H9 (cell line): ENCODE measurements around the gene MAP6. TPM values are rescaled to one million over a fixed set of nuclear protein-coding genes. Genes with fewer than 3 reads are reported as not detected.

ENCODE experiments used
- DNase-seq: peaks from one replicate; pipeline ENCODE4 v3.0.0-alpha.2; 2017
- H2AFZ ChIP-seq: one replicate; pipeline ENCODE4 v1.6.1; 2013; ENCODE audit warnings: mild to moderate bottlenecking, low read length, control low read depth, moderate library complexity
- H2AK5ac ChIP-seq: 2 replicates; pipeline ENCODE4 v1.6.1; 2013; ENCODE audit warnings: low read length, control low read depth, mixed read lengths; ENCODE audit not compliant: insufficient read length
- H2BK120ac ChIP-seq: one replicate; pipeline ENCODE4 v1.6.1; 2013; ENCODE audit warnings: low read depth, mild to moderate bottlenecking, low read length, control low read depth, inconsistent platforms; ENCODE audit not compliant: poor library complexity, severe bottlenecking
- H2BK12ac ChIP-seq: 2 replicates; pipeline ENCODE4 v1.6.1; 2013; ENCODE audit warnings: low read length, control low read depth, mixed read lengths, low read depth; ENCODE audit not compliant: insufficient read length
- H2BK15ac ChIP-seq: 2 replicates; pipeline ENCODE4 v1.6.1; 2013; ENCODE audit warnings: low read depth, low read length, control low read depth
- H2BK20ac ChIP-seq: one replicate; pipeline ENCODE4 v1.6.1; 2013; ENCODE audit warnings: low read depth, mild to moderate bottlenecking, low read length, control low read depth, inconsistent platforms; ENCODE audit not compliant: poor library complexity, severe bottlenecking
- H2BK5ac ChIP-seq: 2 replicates; pipeline ENCODE4 v1.6.1; 2013; ENCODE audit warnings: low read length, control low read depth, mixed read lengths; ENCODE audit not compliant: insufficient read length
- H3K14ac ChIP-seq: 2 replicates; pipeline ENCODE4 v1.6.1; 2013; ENCODE audit warnings: low read length, control low read depth; ENCODE audit not compliant: insufficient read depth
- H3K18ac ChIP-seq: 2 replicates; pipeline ENCODE4 v1.6.1; 2013; ENCODE audit warnings: low read depth, mild to moderate bottlenecking, mixed read lengths, low read length, control low read depth; ENCODE audit not compliant: insufficient read length
- H3K23ac ChIP-seq: 2 replicates; pipeline ENCODE4 v1.6.1; 2013; ENCODE audit warnings: low read length, control low read depth, mixed read lengths, low read depth; ENCODE audit not compliant: insufficient read length
- H3K23me2 ChIP-seq: 2 replicates; pipeline ENCODE4 v1.6.1; 2013; ENCODE audit warnings: low read depth, mild to moderate bottlenecking, mixed read lengths, low read length, control low read depth; ENCODE audit not compliant: insufficient read length, poor library complexity, severe bottlenecking
- H3K27ac ChIP-seq: 2 replicates; pipeline ENCODE4 v1.5.1; 2013; ENCODE audit warnings: low read length, control low read depth, mixed read lengths, low read depth; ENCODE audit not compliant: insufficient read length
- H3K27me3 ChIP-seq: 2 replicates; pipeline ENCODE4 v1.6.1; 2013; ENCODE audit warnings: low read length, control low read depth, inconsistent platforms; ENCODE audit not compliant: insufficient read depth
- H3K4ac ChIP-seq: 2 replicates; pipeline ENCODE4 v1.6.1; 2013; ENCODE audit warnings: low read depth, mild to moderate bottlenecking, control low read depth, inconsistent platforms, low read length, moderate library complexity
- H3K4me1 ChIP-seq: 2 replicates; pipeline ENCODE4 v1.6.1; 2013; ENCODE audit warnings: low read length, control low read depth, inconsistent platforms; ENCODE audit not compliant: insufficient read depth
- H3K4me2 ChIP-seq: 2 replicates; pipeline ENCODE4 v1.6.1; 2013; ENCODE audit warnings: low read length, control low read depth, mixed read lengths; ENCODE audit not compliant: insufficient read length, insufficient read depth
- H3K56ac ChIP-seq: 2 replicates; pipeline ENCODE4 v1.6.1; 2013; ENCODE audit warnings: low read depth, mild to moderate bottlenecking, mixed read lengths, low read length, control low read depth; ENCODE audit not compliant: insufficient read length
- H3K79me1 ChIP-seq: 2 replicates; pipeline ENCODE4 v1.6.1; 2013; ENCODE audit warnings: low read depth, mild to moderate bottlenecking, moderate library complexity, low read length, control low read depth, inconsistent platforms; ENCODE audit not compliant: insufficient read depth, poor library complexity, severe bottlenecking
- H3K79me2 ChIP-seq: 2 replicates; pipeline ENCODE4 v1.6.1; 2013; ENCODE audit warnings: low read length, control low read depth, inconsistent platforms; ENCODE audit not compliant: insufficient read depth
- H3K9ac ChIP-seq: 2 replicates; pipeline ENCODE4 v1.6.1; 2013; ENCODE audit warnings: low read length, control low read depth, mixed read lengths; ENCODE audit not compliant: insufficient read length; ENCODE audit errors: extremely low read depth
- H3K9me3 ChIP-seq: one replicate; pipeline ENCODE4 v1.6.1; 2013; ENCODE audit warnings: low read depth, low read length, inconsistent platforms; ENCODE audit not compliant: control insufficient read depth
- H3T11ph ChIP-seq: one replicate; pipeline ENCODE4 v1.6.1; 2013; ENCODE audit warnings: mild to moderate bottlenecking, low read length, control low read depth, inconsistent platforms
- H4K20me1 ChIP-seq: one replicate; pipeline ENCODE4 v1.6.1; 2013; ENCODE audit not compliant: control insufficient read depth, insufficient read length, insufficient read depth
- H4K5ac ChIP-seq: 2 replicates; pipeline ENCODE4 v1.6.1; 2013; ENCODE audit warnings: low read depth, mild to moderate bottlenecking, mixed read lengths, low read length, control low read depth; ENCODE audit not compliant: insufficient read length
- H4K8ac ChIP-seq: replicated peaks from 2 replicates; pipeline ENCODE4 v1.6.1; 2013; ENCODE audit warnings: low read length, control low read depth, mixed read lengths, low read depth; ENCODE audit not compliant: insufficient read length
- H4K91ac ChIP-seq: 2 replicates; pipeline ENCODE4 v1.6.1; 2013; ENCODE audit warnings: low read depth, mild to moderate bottlenecking, moderate library complexity, mixed read lengths, low read length, control low read depth; ENCODE audit not compliant: insufficient read length
- H3K27ac Mint-ChIP-seq, 3 experiments: 2 replicates in 2 of 3; 3 replicates in 1 of 3; pipeline ENCODE4 v1.8.0; 2020 to 2021; ENCODE audit warnings: mixed read lengths in 3 of 3, mild to moderate bottlenecking in 1 of 3, moderate library complexity in 1 of 3
- H3K27me3 Mint-ChIP-seq: 2 replicates; pipeline ENCODE4 v1.8.0; 2021; ENCODE audit warnings: low read depth, mild to moderate bottlenecking, moderate library complexity, mixed read lengths
- H3K36me3 Mint-ChIP-seq, 3 experiments: 2 replicates in 2 of 3; 3 replicates in 1 of 3; pipeline ENCODE4 v1.8.0; 2020 to 2021; ENCODE audit warnings: low read depth in 3 of 3, mixed read lengths in 3 of 3; ENCODE audit not compliant: insufficient read depth in 1 of 3
- H3K4me1 Mint-ChIP-seq, 2 experiments: 2 replicates each; pipeline ENCODE4 v1.8.0; 2020; ENCODE audit warnings: mixed read lengths in 2 of 2
- H3K4me3 Mint-ChIP-seq, 2 experiments: 2 replicates in 1 of 2; 3 replicates in 1 of 2; pipeline ENCODE4 v1.8.0; 2020 to 2021; ENCODE audit warnings: mild to moderate bottlenecking in 2 of 2, mixed read lengths in 2 of 2, moderate library complexity in 1 of 2
- H3K9me3 Mint-ChIP-seq, 2 experiments: 2 replicates in 1 of 2; 3 replicates in 1 of 2; pipeline ENCODE4 v1.8.0; 2020; ENCODE audit warnings: mild to moderate bottlenecking in 2 of 2, mixed read lengths in 2 of 2, moderate library complexity in 1 of 2
- WGBS: extraction: QIAGEN DNeasy Blood & Tissue Kit; methylation state at CpG from one replicate; pipeline ENCODE4 v1.1.7; 2013; ENCODE audit warnings: missing lambda C conversion rate, low lambda C conversion rate, mixed read lengths; ENCODE audit not compliant: insufficient read length; ENCODE audit errors: extremely low coverage; 5-methylcytosine and 5-hydroxymethylcytosine counted together
- total RNA-seq: library from RNA; stranded (reverse); gene quantifications from 2 replicates; pipeline ENCODE4 v1.2.1, GENCODE V29; 2021
- TF ChIP-seq, protein P1 (sequence below): fragments of 200-600 bp; sonication (generic); conservative IDR thresholded peaks from 3 replicates; pipeline ENCODE4 v1.8.0; 2021; ENCODE audit warnings: antibody characterized with exemption, mild to moderate bottlenecking

The MAP6 gene
- total RNA-seq, 1 experiment from 2014 or later, result 0.77 TPM

DNA sequence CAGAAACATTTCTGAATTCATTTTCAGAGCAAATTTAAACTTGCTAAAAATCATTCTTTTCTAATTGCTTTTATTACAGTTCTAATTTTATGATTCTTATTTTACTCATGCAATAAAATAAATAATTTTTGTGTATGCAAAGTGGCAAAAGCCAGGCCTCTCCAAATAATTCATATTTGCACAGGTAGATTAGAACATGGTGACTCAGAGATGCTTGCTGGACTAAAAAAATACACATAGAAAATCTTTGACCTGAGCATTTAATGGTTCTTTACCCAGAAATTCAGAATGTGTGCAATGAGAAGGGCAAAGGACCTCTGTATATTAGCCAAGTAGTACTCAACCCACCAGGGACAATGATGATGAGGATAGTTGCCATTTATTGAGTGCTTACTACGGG is 15.3 kb downstream of the MAP6 start:
- H3K23ac ChIP-seq, result no peak overlapping the region
- no peak overlapping the region for H3K9ac ChIP-seq
- no peaks in the 10 kb centered on the region for H3K23me2 ChIP-seq
- no peaks in the 10 kb centered on the region for H3K79me2 ChIP-seq
- H3T11ph ChIP-seq, result no peak overlapping the region
- H3K4ac ChIP-seq, result no peak overlapping the region
- TF ChIP-seq, protein P1, sequence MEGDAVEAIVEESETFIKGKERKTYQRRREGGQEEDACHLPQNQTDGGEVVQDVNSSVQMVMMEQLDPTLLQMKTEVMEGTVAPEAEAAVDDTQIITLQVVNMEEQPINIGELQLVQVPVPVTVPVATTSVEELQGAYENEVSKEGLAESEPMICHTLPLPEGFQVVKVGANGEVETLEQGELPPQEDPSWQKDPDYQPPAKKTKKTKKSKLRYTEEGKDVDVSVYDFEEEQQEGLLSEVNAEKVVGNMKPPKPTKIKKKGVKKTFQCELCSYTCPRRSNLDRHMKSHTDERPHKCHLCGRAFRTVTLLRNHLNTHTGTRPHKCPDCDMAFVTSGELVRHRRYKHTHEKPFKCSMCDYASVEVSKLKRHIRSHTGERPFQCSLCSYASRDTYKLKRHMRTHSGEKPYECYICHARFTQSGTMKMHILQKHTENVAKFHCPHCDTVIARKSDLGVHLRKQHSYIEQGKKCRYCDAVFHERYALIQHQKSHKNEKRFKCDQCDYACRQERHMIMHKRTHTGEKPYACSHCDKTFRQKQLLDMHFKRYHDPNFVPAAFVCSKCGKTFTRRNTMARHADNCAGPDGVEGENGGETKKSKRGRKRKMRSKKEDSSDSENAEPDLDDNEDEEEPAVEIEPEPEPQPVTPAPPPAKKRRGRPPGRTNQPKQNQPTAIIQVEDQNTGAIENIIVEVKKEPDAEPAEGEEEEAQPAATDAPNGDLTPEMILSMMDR, result no peak
- no peak overlapping the region for H2BK120ac ChIP-seq
- H2BK20ac ChIP-seq, result no peak overlapping the region
- H3K14ac ChIP-seq, result no peak overlapping the region
- Mint-ChIP-seq H3K4me1 (peaks cover 2 to 15% of the 10 kb centered on the region in 2 experiments; a peak in 3 of 4 replicates), H3K27me3 (peaks cover 9% of the 10 kb centered on the region), H3K36me3 (no peaks in the 10 kb centered on the region), H3K9me3 (no peaks in the 10 kb centered on the region), H3K4me3 (no peak overlapping the region), H3K27ac (no peak overlapping the region)
- no peak overlapping the region for H3K4me2 ChIP-seq
- no peak overlapping the region for H2BK5ac ChIP-seq
- no peak overlapping the region for H3K56ac ChIP-seq
- no peaks in the 10 kb centered on the region for H3K27me3 ChIP-seq
- no peaks in the 10 kb centered on the region for H3K79me1 ChIP-seq
- no peak overlapping the region for H3K27ac ChIP-seq
- H2BK12ac ChIP-seq, result no peak overlapping the region
- H4K20me1 ChIP-seq, result no peaks in the 10 kb centered on the region
- no peak overlapping the region for H2BK15ac ChIP-seq
- H3K4me1 ChIP-seq, result no peaks in the 10 kb centered on the region
- DNase-seq, result no peak
- no peak overlapping the region for H2AFZ ChIP-seq
- H2AK5ac ChIP-seq, result no peak overlapping the region
- no peak overlapping the region for H4K5ac ChIP-seq
- no peak overlapping the region for H4K8ac ChIP-seq
- no peak overlapping the region for H4K91ac ChIP-seq
- no peak overlapping the region for H3K18ac ChIP-seq
- WGBS, result no CpG with 5 or more reads among the region's 1 CpG
- H3K9me3 ChIP-seq, result no peaks in the 10 kb centered on the region
